ENCODE data around the gene PDP2. TPM values are rescaled to one million over a fixed set of nuclear protein-coding genes. Genes with fewer than 3 reads are reported as not detected.
A peak's percentile ranks its signal among the peaks of the same experiment; 100 is the strongest.

PDP2 gene
- total and polyA plus RNA-seq, 2 donors (not counting 3 experiments of a cell fraction or from before 2014, with no cell fraction given), result 4.4 to 9.3 TPM

GRCh38 chr16:66899945-66900710 lies 19.8 kb downstream of the PDP2 start:
- Histone ChIP-seq H3K27me3 (ENCODE audit: control insufficient read depth in 2 of 2, insufficient read depth in 2 of 2, low read length in 2 of 2) (no peaks in the 10 kb centered on the region), H3K9ac (replicated peaks; ENCODE audit: extremely low read depth, insufficient read depth, low read length) (peak overlapping the region; percentile 18), H2AFZ (ENCODE audit: low read depth, low read length) (no peak overlapping the region), H3K4me2 (ENCODE audit: insufficient read depth, low read length) (no peak overlapping the region), H4K20me1 (replicated peaks; ENCODE audit: control insufficient read depth, extremely low read depth, insufficient read depth, low read length) (no peaks in the 10 kb centered on the region), H3K27ac (ENCODE audit: insufficient read depth, low read depth, low read length) (no peak overlapping the region), H3K9me3 (replicated peaks; ENCODE audit: control insufficient read depth, insufficient read depth, low read length) (no peaks in the 10 kb centered on the region), H3K4me1 (ENCODE audit: control insufficient read depth, extremely low read depth, insufficient read depth, low read length) (peaks cover 8% of the 10 kb centered on the region), H3K79me2 (ENCODE audit: control insufficient read depth, insufficient read depth, low read length) (no peaks in the 10 kb centered on the region), H3K9me1 (replicated peaks; ENCODE audit: control insufficient read depth, extremely low read depth, insufficient read depth, low read length) (no peaks in the 10 kb centered on the region), H3K4me3 (replicated peaks in 1 of 3; ENCODE audit: insufficient read depth in 1 of 3, low read depth in 1 of 3, low read length in 3 of 3) (no peak overlapping the region), H3K36me3 (ENCODE audit: control insufficient read depth in 2 of 2, extremely low read depth in 1 of 2, insufficient read depth in 2 of 2, low read length in 2 of 2) (no peaks in the 10 kb centered on the region)
- intact Hi-C loops (cut with micrococcal nuclease), result loop anchor here (10.0 kb wide), 1 partner anchor 1955 kb away; no protein-coding TSS in a partner anchor
- FAIRE-seq (peak; percentile 78), DNase-seq (ENCODE audit: low read depth, low spot score) (peak; percentile 74)
- POLR2A ChIA-PET, result no interaction called here
- CTCF ChIA-PET, result interaction anchor here (1.4 kb wide), 2 partner anchors 10 to 255 kb away, joined by 4 to 7 read pairs; no protein-coding TSS in a partner anchor
- TF ChIP-seq JUN (IDR thresholded peaks at IDR 0.05; ENCODE audit: borderline replicate concordance, insufficient read depth, insufficient read length, low read depth) (no peak), MAX (IDR thresholded peaks at IDR 0.05; ENCODE audit: insufficient read depth, insufficient read length) (no peak), MYC (IDR thresholded peaks at IDR 0.05; ENCODE audit: low read depth, low read length) (no peak), GATA2 (IDR thresholded peaks at IDR 0.05; ENCODE audit: insufficient read depth, insufficient read length, low read depth, low read length) (peak; percentile 52), CTCF (IDR thresholded peaks at IDR 0.05; ENCODE audit: extremely low read depth in 1 of 2, insufficient read depth in 1 of 2, low read depth in 1 of 2, low read length in 2 of 2) (no peak), FOS (IDR thresholded peaks at IDR 0.05; ENCODE audit: borderline replicate concordance, insufficient read depth, low read length) (no peak), POLR2A (IDR thresholded peaks at IDR 0.05; ENCODE audit: low read depth, low read length) (no peak), EZH2 (IDR thresholded peaks at IDR 0.05; ENCODE audit: borderline replicate concordance, low read depth, low read length, severe bottlenecking) (no peak), POLR2AphosphoS5 (IDR thresholded peaks at IDR 0.05; ENCODE audit: insufficient read depth, low read depth, low read length) (peak; percentile 26)
- no TSS peak for BruUV-seq (replicated peaks)
- dilution Hi-C loops (cut with MboI; ENCODE audit: extremely low pct_ligation_motif_present, low sequenced_read_pairs), result no loop called here
